ENCODE measurements around the gene N4BP2L2.

The N4BP2L2 gene

DNA sequence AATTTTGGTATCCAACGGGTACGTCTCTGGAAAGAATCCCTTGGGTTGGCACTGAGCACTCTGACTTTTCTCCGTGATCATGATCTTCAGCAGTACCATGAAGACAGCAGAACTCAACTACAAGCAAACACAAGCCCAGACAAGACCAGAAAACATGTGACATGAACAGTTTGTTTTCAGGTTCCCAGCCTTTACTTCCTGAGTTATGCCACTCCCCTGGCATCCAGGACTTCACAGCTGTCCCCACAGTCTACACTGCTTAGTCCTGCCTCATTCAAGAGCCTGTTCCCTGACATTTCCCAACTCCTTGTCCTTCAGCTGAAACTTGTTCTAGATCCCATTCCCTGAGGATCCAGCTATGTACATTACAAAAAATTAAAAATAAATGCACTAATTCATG lies 105.7 kb downstream of the N4BP2L2 start:
- no peak for TF ChIP-seq CTCF (IDR thresholded peaks at IDR 0.05; ENCODE audit: borderline replicate concordance, insufficient read depth, low read depth, low read length)
- H3K4me3 ChIP-seq (ENCODE audit: low read depth, low read length) = no peak overlapping the region

DNA sequence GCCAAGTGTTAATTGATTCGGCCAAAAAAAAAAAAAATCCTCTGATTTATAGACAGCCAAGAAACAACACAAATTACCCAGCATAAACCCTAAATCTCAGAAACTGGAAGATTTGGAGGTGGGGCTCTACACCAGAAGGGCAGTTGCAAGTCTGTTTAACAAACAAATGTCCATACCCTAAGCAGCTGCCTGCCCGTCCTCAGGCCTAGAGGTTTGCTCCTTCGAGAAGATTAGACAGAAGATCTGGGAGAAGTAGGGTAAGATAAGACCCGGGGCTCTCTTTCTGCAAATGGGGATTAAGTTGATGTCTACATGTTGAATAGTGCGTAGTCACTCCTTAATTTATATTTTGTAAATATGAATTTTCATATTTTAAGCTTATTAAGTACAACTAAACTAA lies 107.2 kb downstream of the N4BP2L2 start:
- TF ChIP-seq CTCF (IDR thresholded peaks at IDR 0.05; ENCODE audit: borderline replicate concordance, insufficient read depth, low read depth, low read length) = no peak
- no peak overlapping the region for H3K4me3 ChIP-seq (ENCODE audit: low read depth, low read length)

- no peak overlapping the region for H3K4me3 ChIP-seq (ENCODE audit: low read depth, low read length)
- no peak for TF ChIP-seq CTCF (IDR thresholded peaks at IDR 0.05; ENCODE audit: borderline replicate concordance, insufficient read depth, low read depth, low read length)
Observed at GRCh38 chr13:32430018-32430747, 108.4 kb downstream of the N4BP2L2 start.

GRCh38 chr13:32429433-32429909 lies 109.1 kb downstream of the N4BP2L2 start:
- H3K4me3 ChIP-seq (ENCODE audit: low read depth, low read length) = no peak overlapping the region
- TF ChIP-seq CTCF (IDR thresholded peaks at IDR 0.05; ENCODE audit: borderline replicate concordance, insufficient read depth, low read depth, low read length) = no peak

DNA sequence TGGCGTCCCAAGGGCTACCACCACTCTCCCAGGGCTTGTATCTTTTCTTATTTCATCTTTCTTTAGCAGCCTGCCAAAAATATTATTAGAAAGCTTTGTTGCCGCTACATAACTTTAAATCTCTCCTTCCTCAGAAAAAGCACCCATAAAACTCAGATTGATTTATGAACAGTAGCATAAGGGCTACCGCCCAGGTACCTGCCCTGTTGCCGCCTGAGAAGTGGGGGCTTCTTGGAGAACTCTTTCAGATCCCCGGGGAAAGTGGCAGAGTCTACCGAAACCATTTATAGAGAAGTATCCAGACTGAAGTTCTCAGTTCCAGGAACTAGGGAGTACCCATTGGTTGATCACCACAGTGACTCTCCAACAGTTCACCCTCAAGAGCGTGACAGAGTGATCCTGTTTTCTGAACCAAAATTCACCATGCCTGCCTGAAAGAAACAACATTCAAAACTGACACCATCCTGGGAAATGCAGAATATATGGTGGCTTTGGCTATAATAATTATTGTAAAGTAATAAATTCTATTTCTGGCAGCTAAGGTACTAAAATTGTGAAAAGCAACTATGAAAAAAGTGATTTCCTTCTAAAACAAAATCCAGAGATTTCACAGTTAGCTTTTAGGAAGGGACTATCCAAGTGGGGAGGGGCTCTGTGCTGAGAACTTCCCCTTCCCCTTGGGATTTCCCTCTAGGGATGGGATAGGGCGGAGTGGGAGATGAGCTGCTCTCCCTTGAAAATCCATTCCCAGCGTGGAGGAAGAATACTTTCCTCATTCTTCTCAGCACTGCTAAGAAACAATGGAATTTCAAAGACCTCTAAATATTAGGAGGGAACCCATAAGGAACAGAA lies 109.8 kb downstream of the N4BP2L2 start:
- H3K4me3 ChIP-seq (ENCODE audit: low read depth, low read length) = peak overlapping the region; percentile 85
- TF ChIP-seq CTCF (IDR thresholded peaks at IDR 0.05; ENCODE audit: borderline replicate concordance, insufficient read depth, low read depth, low read length) = no peak

- peak within 1 kb of the TSS; percentile 85 for H3K4me3 ChIP-seq (ENCODE audit: low read depth, low read length)
- no peak for TF ChIP-seq CTCF (IDR thresholded peaks at IDR 0.05; ENCODE audit: borderline replicate concordance, insufficient read depth, low read depth, low read length)
Observed at GRCh38 chr13:32427852-32428580, 110.6 kb downstream of the N4BP2L2 start, which contains the start of gene N4BP2L1. N4BP2L1 (minus strand) TSS chr13:32428130; CDS start chr13:32428082, 48 bp downstream.

Data from GM12875 (cell line).